Stimulated activated CD4-positive, alpha-beta T cell treated with anti-CD3 and anti-CD28 coated beads, Interleukin-1b, Interleukin-23, amount 100 ng/mL, for 48 hours (primary cell): Measurements from ENCODE around the gene CSTPP1.
"Not testable (repeated sequence)": the region's sequence is repeated elsewhere in the genome, so short reads cannot be mapped to it uniquely, and the experiment has no call there.

Source experiments
- DNase-seq: peaks from one replicate; pipeline ENCODE4 v3.0.0-alpha.2; 2020

The CSTPP1 gene

DNA sequence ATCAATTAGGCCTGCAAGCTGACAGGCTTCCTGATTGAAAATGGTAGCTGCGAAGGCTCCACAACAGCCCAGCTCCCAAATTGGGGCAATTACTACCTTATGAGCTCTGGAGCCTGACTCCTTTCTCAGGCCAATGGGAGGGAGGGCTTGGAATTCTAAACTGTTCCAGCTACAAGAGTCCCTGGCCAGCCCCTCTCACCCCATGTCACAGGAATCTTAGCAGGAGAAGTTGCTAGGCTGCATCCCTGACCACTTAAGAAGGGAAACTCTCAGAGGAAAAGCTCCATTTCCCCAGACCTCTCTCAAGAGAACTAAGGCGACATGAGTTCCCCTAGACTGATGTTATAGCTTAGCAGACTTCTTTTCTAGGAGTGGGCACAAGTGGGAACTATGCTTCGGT lies 23.1 kb upstream of the CSTPP1 start:
- DNase-seq = no peak

DNA sequence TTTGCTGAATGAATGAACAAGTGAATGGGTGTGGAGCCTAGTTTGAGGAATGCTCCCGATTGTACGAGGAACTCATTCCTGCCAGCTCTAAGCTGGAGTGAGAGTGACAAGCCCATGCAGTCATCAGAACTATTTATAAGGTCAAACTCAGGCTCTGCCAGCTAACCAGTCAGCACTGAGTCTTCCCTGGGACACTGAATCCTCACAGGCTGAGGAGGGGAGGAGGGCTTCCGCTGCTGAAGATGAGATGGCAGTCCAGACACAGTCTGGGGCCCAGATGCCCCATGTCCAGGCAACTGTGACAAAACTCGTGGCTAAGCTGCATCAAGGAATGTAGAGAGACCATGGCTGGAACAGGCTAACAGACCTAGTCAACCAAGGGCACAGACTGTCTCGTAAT lies 22.2 kb upstream of the CSTPP1 start:
- DNase-seq = no peak

GRCh38 chr11:46914910-46915309 lies 21.7 kb upstream of the CSTPP1 start:
- DNase-seq = no peak

- DNase-seq = no peak
Observed at GRCh38 chr11:46916286-46917108, 20.1 kb upstream of the CSTPP1 start.

DNA sequence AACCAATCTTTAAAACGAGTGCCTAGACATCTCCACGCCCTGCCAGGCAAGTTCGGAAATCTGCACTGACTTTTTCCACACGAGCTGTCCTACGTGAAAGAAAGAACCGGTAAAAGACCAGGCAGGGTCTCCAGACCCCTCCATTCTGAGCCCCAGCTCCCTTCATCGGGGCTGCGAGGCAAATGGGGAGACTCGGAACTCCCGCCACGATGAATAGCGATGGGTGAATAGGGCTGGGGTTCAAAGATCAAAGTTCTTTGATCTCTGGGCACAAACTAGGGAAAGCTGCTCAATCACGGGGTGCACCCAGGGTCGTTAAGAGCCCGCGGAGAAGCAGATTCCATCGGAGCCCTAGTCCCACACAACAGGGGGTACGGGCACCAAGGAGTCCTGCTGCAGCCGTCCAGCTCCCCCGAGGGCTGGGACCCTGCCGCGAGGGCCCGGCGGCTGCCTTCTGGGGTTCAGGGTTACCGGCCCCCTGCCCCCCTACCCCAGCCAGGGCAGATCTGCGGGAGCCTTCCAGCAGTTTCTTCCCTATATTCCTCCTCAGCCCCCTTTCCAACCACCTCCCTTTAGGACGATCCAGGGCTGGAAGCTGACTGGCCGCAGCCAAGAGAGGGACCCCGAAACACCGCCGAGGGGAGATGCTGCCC lies 19.3 kb upstream of the CSTPP1 start:
- no peak for DNase-seq

DNA sequence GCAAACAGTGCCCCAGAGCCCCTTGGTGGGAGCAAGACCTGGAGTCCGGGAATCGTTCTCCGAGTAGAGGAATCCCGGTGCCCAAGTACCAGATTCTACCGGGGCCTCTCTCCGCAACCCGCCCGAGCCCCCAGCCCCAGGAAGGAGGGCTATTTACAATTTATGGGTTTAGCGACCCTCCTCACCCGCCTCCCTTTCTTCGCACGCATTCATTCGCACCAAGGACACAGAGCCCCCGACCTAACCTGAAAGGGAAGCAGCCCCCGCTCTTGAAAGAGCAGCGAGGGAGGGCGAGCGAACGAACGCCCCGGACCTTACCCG lies 18.8 kb upstream of the CSTPP1 start:
- no peak for DNase-seq

DNA sequence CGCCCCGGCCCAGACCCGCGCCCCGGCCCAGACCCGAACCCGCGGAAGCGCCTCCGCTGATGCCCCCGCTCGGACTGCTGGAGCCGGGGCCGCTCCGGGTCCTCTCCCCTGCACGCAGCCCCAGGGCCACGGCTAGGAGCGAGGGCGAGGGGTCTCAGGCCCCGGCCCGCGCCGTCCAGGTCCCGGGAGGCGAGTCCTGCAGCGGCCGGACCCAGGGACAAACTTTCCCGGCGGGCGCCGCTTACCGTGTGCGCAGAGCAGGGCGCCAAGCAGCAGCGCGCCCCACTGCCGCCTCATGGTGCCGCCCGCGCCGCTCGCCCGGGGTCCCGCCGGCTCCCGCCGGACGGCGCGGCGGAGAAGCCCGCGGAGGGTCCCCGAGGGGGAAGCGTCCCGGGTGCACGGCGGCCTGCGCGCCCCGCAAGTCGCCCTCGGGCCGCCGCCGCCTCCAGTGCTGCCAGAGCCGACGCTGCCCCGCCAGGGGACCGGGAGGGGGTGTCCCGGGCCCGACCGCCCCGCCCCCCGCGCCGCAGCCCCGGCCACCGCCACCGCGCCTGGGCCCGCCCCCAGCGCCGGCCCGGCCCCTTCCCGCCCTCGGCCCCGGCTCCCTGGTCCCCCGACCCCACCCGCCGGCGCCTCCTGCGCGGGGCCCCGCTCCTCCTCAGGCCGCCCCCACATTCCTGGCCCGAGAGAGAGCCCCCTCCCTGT lies 18.3 kb upstream of the CSTPP1 start, which contains the start of gene LRP4:
LRP4 (minus strand) TSS at position 468 of the 705 bp plus-strand sequence; CDS start at position 297, 171 bp downstream.
- DNase-seq = no peak

DNA sequence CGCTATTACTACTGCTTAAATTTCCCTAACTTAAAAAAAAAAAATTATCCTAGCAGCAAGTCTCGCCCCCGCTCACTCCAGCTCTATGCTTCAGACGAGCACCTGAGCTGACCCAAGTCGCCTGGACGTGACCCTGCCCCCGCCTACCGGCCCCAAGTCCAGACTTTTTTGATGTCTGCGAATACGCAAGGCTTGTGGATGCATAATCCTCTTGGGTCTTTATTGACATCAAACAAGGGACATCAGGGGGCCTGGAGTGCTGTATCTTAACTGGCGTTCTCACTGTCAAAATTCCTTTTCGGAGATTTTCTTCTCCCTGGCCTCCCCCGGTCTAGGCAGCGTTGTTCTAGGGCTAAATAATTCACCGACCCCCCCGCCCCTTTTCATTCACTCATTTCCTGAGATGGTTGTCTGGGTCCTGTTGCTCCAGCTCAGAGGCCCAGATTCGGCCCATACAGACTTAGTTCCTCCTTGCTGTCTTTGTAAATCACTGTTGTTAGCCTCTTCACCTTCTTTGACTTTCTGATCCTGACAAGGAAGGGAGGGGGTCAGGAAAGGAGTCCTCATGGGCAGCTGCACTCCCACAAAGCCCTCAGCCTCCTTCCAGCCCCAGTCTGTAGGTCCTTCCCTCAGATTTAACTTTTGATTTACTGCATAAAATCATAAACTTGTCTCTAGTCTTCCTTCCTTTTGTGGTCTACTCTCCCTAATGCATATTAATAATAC lies 17.6 kb upstream of the CSTPP1 start:
- DNase-seq = no peak

GRCh38 chr11:46920755-46921154 lies 15.8 kb upstream of the CSTPP1 start:
- no peak for DNase-seq

DNA sequence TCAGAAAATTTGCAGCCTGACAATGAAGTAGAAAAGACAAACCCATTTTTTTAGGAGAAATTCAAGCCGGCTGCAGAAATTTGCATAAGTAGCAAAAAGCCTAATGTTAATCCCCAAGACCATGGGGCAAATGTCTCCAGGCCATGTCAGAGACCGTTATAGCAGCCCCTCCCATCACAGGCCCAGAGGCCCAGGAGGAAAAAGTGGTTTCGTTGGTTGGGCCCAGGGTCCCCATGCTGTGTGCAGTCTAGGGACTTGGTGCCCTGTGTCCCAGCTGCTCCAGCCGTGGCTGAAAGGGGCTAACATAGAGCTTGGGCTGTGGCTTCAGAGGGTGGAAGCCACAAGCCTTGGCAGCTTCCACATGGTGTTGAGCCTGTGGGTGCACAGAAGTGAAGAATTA lies 8.6 kb upstream of the CSTPP1 start:
- DNase-seq = not testable (repeated sequence)

DNA sequence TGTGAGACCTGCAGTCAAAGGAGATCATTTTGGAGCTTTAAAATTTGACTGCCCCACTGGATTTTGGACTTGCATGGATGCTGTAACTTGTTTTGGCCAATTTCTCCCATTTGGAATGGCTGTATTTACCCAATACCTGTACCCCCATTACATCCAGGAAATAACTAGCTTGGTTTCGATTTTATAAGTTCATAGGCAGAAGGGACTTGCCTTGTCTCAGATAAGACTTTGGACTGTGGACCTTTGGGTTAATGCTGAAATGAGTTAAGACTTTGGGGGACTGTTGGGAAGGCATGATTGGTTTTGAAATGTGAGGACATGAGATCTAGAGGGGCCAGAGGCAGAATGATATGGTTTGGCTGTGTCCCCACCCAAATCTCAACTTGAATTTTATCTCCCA lies 7.9 kb upstream of the CSTPP1 start:
- DNase-seq = not testable (repeated sequence)

GRCh38 chr11:46930089-46930488 lies 6.5 kb upstream of the CSTPP1 start:
- DNase-seq = no peak

DNA sequence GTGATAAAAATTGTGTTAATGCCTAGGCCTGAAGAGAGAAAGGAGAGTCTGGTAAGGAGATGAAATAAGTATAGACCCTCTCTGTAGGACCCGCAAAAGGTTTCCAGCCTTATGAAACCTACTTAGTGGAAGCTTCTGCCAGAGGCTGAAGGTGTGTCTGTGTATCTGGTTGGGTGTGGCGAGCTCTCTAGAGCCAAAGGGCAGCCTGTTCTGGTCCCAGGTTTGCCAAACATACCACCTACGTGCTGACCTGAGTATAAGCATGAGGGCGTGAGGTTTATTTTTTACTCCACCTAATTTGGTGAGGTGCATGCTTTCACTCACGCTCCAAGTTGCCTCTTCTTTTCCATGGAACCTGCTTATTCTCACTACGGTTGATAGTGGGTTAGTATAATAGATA lies 5.6 kb downstream of the CSTPP1 start:
- DNase-seq = no peak

- DNase-seq = no peak
Observed at GRCh38 chr11:46944356-46945075, 8.0 kb downstream of the CSTPP1 start.

DNA sequence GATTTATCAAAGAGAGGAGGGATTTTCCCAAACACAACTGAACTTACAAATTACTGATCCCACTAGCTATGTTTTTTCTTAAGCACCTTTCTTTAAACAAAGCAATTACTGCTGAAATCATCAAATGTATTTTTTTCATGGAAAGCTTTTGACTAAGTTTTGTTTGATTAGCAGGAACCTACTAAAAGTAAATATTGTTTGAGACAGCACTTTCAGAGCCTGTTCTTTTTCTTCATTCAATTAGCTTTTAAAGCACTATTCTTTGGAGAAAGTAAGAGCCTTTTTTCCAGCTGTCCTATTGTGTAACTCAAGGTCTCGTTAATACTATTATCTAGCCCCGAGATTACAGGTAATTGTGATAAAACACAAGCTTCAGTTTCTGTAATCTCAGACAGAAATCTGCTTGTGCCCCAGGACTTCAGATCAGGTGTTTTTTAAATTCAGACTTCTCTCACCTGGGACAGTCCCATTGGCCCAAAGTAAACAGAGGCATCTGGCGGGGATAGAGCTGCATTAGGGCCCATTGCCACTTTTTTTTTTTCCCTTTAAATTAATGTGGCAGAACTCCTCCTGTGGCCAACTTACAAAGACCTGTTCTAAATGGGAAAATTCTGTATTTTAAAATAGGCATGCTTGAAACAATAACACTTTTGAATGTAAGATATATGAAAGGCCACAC lies 11.0 kb downstream of the CSTPP1 start:
- DNase-seq = no peak

- DNase-seq = no peak
Observed at GRCh38 chr11:46948378-46949131, 12.0 kb downstream of the CSTPP1 start.

- no peak for DNase-seq
Observed at GRCh38 chr11:46949297-46949696, 12.7 kb downstream of the CSTPP1 start.

DNA sequence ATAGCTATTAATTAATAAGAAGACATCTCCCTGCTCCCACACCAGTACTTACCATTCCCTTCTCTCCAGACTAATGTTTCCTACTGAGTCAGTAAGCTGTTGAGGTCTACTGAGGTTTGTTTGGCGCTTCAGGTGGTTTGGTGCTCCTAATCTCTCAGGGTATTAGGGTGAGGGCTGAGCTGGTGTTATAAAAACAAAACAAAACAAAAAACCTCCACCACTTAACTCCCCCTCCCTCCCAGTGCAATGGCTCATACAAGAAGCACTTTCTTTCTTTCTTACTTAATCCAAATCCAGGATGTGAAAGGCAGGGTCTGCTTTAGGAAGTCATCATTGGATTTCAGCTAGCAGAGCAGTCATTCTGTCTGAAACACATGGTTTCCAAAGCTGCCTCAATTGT lies 15.3 kb downstream of the CSTPP1 start:
- no peak for DNase-seq

DNA sequence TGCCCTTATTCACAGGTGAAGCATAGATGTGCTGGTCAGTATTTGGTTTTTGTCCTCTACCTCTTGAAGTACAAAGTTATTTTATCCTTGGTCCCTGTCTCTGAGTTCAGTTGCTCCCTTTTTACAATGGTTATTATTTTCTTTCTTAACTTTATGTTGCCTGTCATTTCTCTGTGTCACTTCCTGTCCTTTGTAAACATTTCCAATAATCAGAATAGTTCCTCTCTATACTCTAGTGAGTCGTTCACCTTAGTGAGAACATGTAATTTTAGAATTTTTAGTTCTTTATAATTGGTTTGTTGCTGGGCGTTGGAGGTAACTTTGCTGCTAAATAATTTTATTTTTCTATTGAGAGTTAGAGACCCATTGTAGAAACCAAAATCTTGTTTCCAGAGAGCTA lies 16.0 kb downstream of the CSTPP1 start:
- DNase-seq = no peak

DNA sequence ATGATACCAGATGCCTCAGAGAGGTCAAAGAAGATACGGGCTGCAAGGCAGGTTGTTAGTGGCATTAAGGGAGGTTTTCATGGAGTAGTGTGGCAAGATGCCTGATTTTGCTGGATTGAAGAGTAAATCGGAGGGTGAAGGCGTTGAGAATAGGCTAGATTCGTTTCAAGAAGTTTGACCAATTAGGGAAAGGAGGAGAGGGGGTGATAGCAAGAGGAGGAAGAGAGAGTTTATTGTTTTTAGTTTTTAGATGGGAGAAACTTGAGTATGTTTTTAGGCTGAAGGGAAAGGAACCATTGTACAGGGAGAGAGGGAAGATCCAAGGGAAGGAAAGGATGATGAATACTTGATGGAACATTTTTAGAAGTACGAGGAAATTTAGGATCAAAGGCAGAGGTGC lies 16.5 kb downstream of the CSTPP1 start:
- DNase-seq = no peak

DNA sequence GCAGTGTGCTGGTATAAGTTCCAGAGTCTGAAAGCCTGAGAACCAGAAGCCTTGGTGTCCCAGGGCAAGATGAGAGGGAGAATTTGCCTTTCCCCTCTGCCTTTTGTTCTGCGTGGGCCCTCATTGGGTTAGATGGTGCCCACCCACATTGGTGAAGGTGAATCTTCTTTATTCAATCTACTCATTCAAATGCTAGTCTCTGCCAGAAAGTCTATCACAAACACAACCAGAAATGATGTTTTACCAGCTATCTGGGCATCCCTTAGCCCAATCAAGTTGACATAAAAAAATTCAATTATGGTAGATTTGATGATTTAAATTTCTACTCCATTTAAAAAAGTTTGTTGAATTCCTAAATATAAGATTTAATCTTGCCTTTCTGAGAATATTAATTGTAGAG lies 22.2 kb downstream of the CSTPP1 start:
- no peak for DNase-seq
